ENCODE measurements around the gene SPIRE1.
"Not testable (repeated sequence)": the region's sequence is repeated elsewhere in the genome, so short reads cannot be mapped to it uniquely, and the experiment has no call there.

The SPIRE1 gene

GRCh38 chr18:12645751-12646203 is 12.1 kb downstream of the SPIRE1 start:
- no peak for DNase-seq (ENCODE audit: low read depth in 2 of 2)

GRCh38 chr18:12645254-12645653 is 12.7 kb downstream of the SPIRE1 start:
- DNase-seq (ENCODE audit: low read depth in 2 of 2): no peak

- DNase-seq (ENCODE audit: low read depth in 2 of 2): not testable (repeated sequence)
Observed at GRCh38 chr18:12643756-12644155, 14.2 kb downstream of the SPIRE1 start.

GRCh38 chr18:12640881-12641200 is 17.1 kb downstream of the SPIRE1 start:
- DNase-seq (ENCODE audit: low read depth in 2 of 2): no peak

GRCh38 chr18:12639990-12640880 is 17.7 kb downstream of the SPIRE1 start:
- DNase-seq (ENCODE audit: low read depth in 2 of 2): no peak

- no peak for DNase-seq (ENCODE audit: low read depth in 2 of 2)
Observed at GRCh38 chr18:12638644-12639124, 19.2 kb downstream of the SPIRE1 start.

- no peak for DNase-seq (ENCODE audit: low read depth in 2 of 2)
Observed at GRCh38 chr18:12637901-12638643, 19.8 kb downstream of the SPIRE1 start.

GRCh38 chr18:12637393-12637792 is 20.5 kb downstream of the SPIRE1 start:
- DNase-seq (ENCODE audit: low read depth in 2 of 2): no peak

- DNase-seq (ENCODE audit: low read depth in 2 of 2): no peak
Observed at GRCh38 chr18:12631831-12632477, 26.0 kb downstream of the SPIRE1 start.

GRCh38 chr18:12630136-12630535 is 27.8 kb downstream of the SPIRE1 start:
- DNase-seq (ENCODE audit: low read depth in 2 of 2): no peak

GRCh38 chr18:12628706-12629702 is 28.9 kb downstream of the SPIRE1 start:
- DNase-seq (ENCODE audit: low read depth in 2 of 2): peak in 1 of 2 experiments; percentile 35

GRCh38 chr18:12627199-12627598 is 30.7 kb downstream of the SPIRE1 start:
- DNase-seq (ENCODE audit: low read depth in 2 of 2): not testable (repeated sequence)

GRCh38 chr18:12625241-12625640 is 32.7 kb downstream of the SPIRE1 start:
- DNase-seq (ENCODE audit: low read depth in 2 of 2): no peak

- no peak for DNase-seq (ENCODE audit: low read depth in 2 of 2)
Observed at GRCh38 chr18:12621742-12622306, 36.1 kb downstream of the SPIRE1 start.

GRCh38 chr18:12615748-12616147 is 42.2 kb downstream of the SPIRE1 start:
- no peak for DNase-seq (ENCODE audit: low read depth in 2 of 2)

GRCh38 chr18:12608301-12608700 is 49.6 kb downstream of the SPIRE1 start:
- no peak for DNase-seq (ENCODE audit: low read depth in 2 of 2)

GRCh38 chr18:12606592-12607315 is 51.2 kb downstream of the SPIRE1 start:
- DNase-seq (ENCODE audit: low read depth in 2 of 2): no peak

GRCh38 chr18:12604445-12605007 is 53.4 kb downstream of the SPIRE1 start:
- DNase-seq (ENCODE audit: low read depth in 2 of 2): no peak

- no peak for DNase-seq (ENCODE audit: low read depth in 2 of 2)
Observed at GRCh38 chr18:12599966-12600365, 57.9 kb downstream of the SPIRE1 start.

GRCh38 chr18:12599543-12599942 is 58.4 kb downstream of the SPIRE1 start:
- no peak for DNase-seq (ENCODE audit: low read depth in 2 of 2)
